ENCODE results near the gene EIF1B. TPM values are rescaled to one million over a fixed set of nuclear protein-coding genes. Genes with fewer than 3 reads are reported as not detected.

The EIF1B gene
- total RNA-seq, 1 experiment from 2014 or later: 34.4 TPM

GRCh38 chr3:40310705-40311104 is 1.2 kb downstream of the EIF1B start:
- Histone ChIP-seq H3K4me1 (ENCODE audit: insufficient read depth, low read length, poor library complexity, severe bottlenecking) (peaks cover 26% of the 10 kb centered on the region), H3K27ac (ENCODE audit: low read depth, low read length, poor library complexity, severe bottlenecking) (peak overlapping the region; percentile 93), H3K27me3 (replicated peaks; ENCODE audit: insufficient read depth, low read depth, low read length, poor library complexity) (no peaks in the 10 kb centered on the region), H3K36me3 (ENCODE audit: insufficient read depth, low read length, poor library complexity, severe bottlenecking) (peaks cover 20% of the 10 kb centered on the region), H3K4me3 (ENCODE audit: low read depth, low read length, poor library complexity, severe bottlenecking) (peak overlapping the region; percentile 84), H3K9me3 (ENCODE audit: low read depth, low read length, poor library complexity, severe bottlenecking) (no peaks in the 10 kb centered on the region)
- TF ChIP-seq CTCF (conservative IDR thresholded peaks at IDR 0.05; ENCODE audit: low read depth, low read length): no peak
- TF ChIP-seq EZH2 (IDR thresholded peaks at IDR 0.05; ENCODE audit: borderline replicate concordance, low read depth, low read length, poor library complexity, severe bottlenecking): no peak
- DNase-seq (ENCODE audit: low spot score): no peak
- POLR2A ChIA-PET (ENCODE audit: low non-redundant PET): no interaction called here
- intact Hi-C loops (cut with micrococcal nuclease; ENCODE audit: unreplicated experiment): no loop called here
- BruUV-seq (replicated peaks): no TSS peak
- CTCF ChIA-PET: no interaction called here

- Histone ChIP-seq H3K36me3 (ENCODE audit: insufficient read depth, low read length, poor library complexity, severe bottlenecking) (peaks cover 20% of the 10 kb centered on the region), H3K4me1 (ENCODE audit: insufficient read depth, low read length, poor library complexity, severe bottlenecking) (peaks cover 26% of the 10 kb centered on the region), H3K4me3 (ENCODE audit: low read depth, low read length, poor library complexity, severe bottlenecking) (no peak overlapping the region), H3K27ac (ENCODE audit: low read depth, low read length, poor library complexity, severe bottlenecking) (no peak overlapping the region), H3K27me3 (replicated peaks; ENCODE audit: insufficient read depth, low read depth, low read length, poor library complexity) (no peaks in the 10 kb centered on the region), H3K9me3 (ENCODE audit: low read depth, low read length, poor library complexity, severe bottlenecking) (no peaks in the 10 kb centered on the region)
- no peak for TF ChIP-seq EZH2 (IDR thresholded peaks at IDR 0.05; ENCODE audit: borderline replicate concordance, low read depth, low read length, poor library complexity, severe bottlenecking)
- TF ChIP-seq CTCF (conservative IDR thresholded peaks at IDR 0.05; ENCODE audit: low read depth, low read length): no peak
- no peak for DNase-seq (ENCODE audit: low spot score)
- no TSS peak for BruUV-seq (replicated peaks)
- ChIA-PET POLR2A (ENCODE audit: low non-redundant PET) (no interaction called here), CTCF (no interaction called here)
- intact Hi-C loops (cut with micrococcal nuclease; ENCODE audit: unreplicated experiment): no loop called here
Measured at GRCh38 chr3:40312661-40313226, 3.2 kb downstream of the EIF1B start.

- no peak overlapping the region for H3K4me3 ChIP-seq (ENCODE audit: low read depth, low read length, poor library complexity, severe bottlenecking)
- intact Hi-C loops (cut with micrococcal nuclease; ENCODE audit: unreplicated experiment): no loop called here
- TF ChIP-seq EZH2 (IDR thresholded peaks at IDR 0.05; ENCODE audit: borderline replicate concordance, low read depth, low read length, poor library complexity, severe bottlenecking) (no peak), CTCF (conservative IDR thresholded peaks at IDR 0.05; ENCODE audit: low read depth, low read length) (no peak)
- no peaks in the 10 kb centered on the region for H3K9me3 ChIP-seq (ENCODE audit: low read depth, low read length, poor library complexity, severe bottlenecking)
- BruUV-seq (replicated peaks): no TSS peak
- DNase-seq (ENCODE audit: low spot score): peak; percentile 37
- H3K27me3 ChIP-seq (replicated peaks; ENCODE audit: insufficient read depth, low read depth, low read length, poor library complexity): no peaks in the 10 kb centered on the region
- ChIA-PET CTCF (no interaction called here), POLR2A (ENCODE audit: low non-redundant PET) (no interaction called here)
- peaks cover 20% of the 10 kb centered on the region for H3K36me3 ChIP-seq (ENCODE audit: insufficient read depth, low read length, poor library complexity, severe bottlenecking)
- H3K4me1 ChIP-seq (ENCODE audit: insufficient read depth, low read length, poor library complexity, severe bottlenecking): peaks cover 26% of the 10 kb centered on the region
- H3K27ac ChIP-seq (ENCODE audit: low read depth, low read length, poor library complexity, severe bottlenecking): peak overlapping the region; percentile 37
Measured at GRCh38 chr3:40313975-40314860, 4.7 kb downstream of the EIF1B start.

Measured in A673 (cell line).